Uterus (tissue), 4 donors: ENCODE measurements around the gene ZP1. TPM values are rescaled to one million over a fixed set of nuclear protein-coding genes. Genes with fewer than 3 reads are reported as not detected.
A peak's percentile ranks its signal among the peaks of the same experiment; 100 is the strongest.

Experiments used
- DNase-seq, 2 donors: peaks; one replicate each; pipeline ENCODE4 v3.0.0-alpha.2; 2019 to 2020
- H3K27ac ChIP-seq, 2 donors: fragments of 200-600 bp; sonication (generic); 1 replicate in 1 of 2; 2 replicates in 1 of 2; pipeline ENCODE4 v1.5.1; 2016 to 2018
- H3K27me3 ChIP-seq, 2 donors: fragments of 200-600 bp; sonication (generic); one replicate each; pipeline ENCODE4 v1.5.1; 2018 to 2019; ENCODE audit warnings: control low read depth in 1 of 2
- H3K36me3 ChIP-seq, 2 donors: fragments of 200-600 bp; sonication (generic); one replicate each; pipeline ENCODE4 v1.5.1; 2019; ENCODE audit warnings: control low read depth in 1 of 2
- H3K4me1 ChIP-seq, 2 donors: fragments of 200-600 bp; sonication (generic); one replicate each; pipeline ENCODE4 v1.5.1; 2018 to 2019; ENCODE audit warnings: control low read depth in 1 of 2
- H3K4me3 ChIP-seq, 2 donors: fragments of 200-600 bp; sonication (generic); 1 replicate in 1 of 2; 2 replicates in 1 of 2; pipeline ENCODE4 v1.5.1; 2018 to 2019; ENCODE audit warnings: mild to moderate bottlenecking in 1 of 2
- H3K9me3 ChIP-seq, 2 donors: fragments of 200-600 bp; sonication (generic); one replicate each; pipeline ENCODE4 v1.5.1; 2019; ENCODE audit warnings: control low read depth in 1 of 2
- POLR2A ChIP-seq, 2 donors: fragments of 450-650 bp; IDR thresholded peaks; one replicate each; pipeline ENCODE4 v1.6.1; 2016; ENCODE audit warnings: antibody characterized with exemption in 2 of 2, mild to moderate bottlenecking in 1 of 2, moderate library complexity in 1 of 2
- intact Hi-C: fragments of 100-400 bp; cut with DNase I; formaldehyde crosslinking; loops from one replicate; pipeline ENCODE4 v1.15.1; 2023; ENCODE audit warnings: low total_unique reads
- total RNA-seq, 4 donors: library from RNA; depleted of rRNA in 3 of 4; stranded (reverse); fragments of >200 nt in 3 of 4; gene quantifications; one replicate each; pipeline versions ENCODE4 v1.1.0 to v1.2.4, GENCODE V29; 2014 to 2023
- TF ChIP-seq, protein P1 (sequence below), 4 experiments: fragments of 200-600 bp in 2 of 4; fragments of 450-650 bp in 2 of 4; sonication (generic) in 2 of 4; IDR thresholded peaks; one replicate each; pipeline ENCODE4 v1.5.1; 2016 to 2019; ENCODE audit warnings: antibody characterized with exemption in 4 of 4, mild to moderate bottlenecking in 2 of 4, moderate library complexity in 1 of 4
- donor health status: DM: yes; HTN: yes; CAD: no.

The ZP1 gene
- total RNA-seq, 4 donors from 2014 or later = not detected

DNA sequence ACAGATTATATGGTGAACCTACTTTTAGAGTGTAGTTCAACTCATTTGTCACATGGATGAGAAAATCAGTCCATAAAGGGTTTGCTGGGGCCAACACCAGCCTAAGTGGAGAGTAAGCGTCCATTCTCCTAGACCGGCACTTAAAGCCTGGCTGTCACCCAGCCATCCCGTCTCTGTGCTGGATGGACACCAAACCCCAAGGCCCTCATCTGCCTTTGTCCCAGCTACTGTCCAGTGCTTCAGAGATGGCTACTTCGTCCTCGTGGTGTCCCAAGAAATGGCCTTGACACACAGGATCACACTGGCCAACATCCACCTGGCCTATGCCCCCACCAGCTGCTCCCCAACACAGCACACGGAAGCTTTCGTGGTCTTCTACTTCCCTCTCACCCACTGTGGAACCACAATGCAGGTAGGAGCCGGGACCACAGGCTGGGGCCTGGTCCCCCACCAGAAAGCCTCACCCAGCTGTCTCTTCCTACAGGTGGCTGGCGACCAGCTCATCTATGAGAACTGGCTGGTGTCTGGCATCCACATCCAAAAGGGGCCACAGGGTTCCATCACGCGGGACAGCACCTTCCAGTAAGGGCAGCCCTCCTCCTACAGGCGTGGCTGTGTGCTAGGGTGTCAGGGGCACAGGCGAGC, 3.5 kb downstream of the ZP1 start:
- Histone ChIP-seq H3K27ac (no peak overlapping the region), H3K4me3 (no peak overlapping the region), H3K27me3 (no peaks in the 10 kb centered on the region), H3K36me3 (no peaks in the 10 kb centered on the region), H3K4me1 (no peaks in the 10 kb centered on the region), H3K9me3 (no peaks in the 10 kb centered on the region)
- DNase-seq = peak in 1 of 2 donors; percentile 11
- TF ChIP-seq POLR2A (IDR thresholded peaks at IDR 0.05) = no peak
- TF ChIP-seq, protein P1, sequence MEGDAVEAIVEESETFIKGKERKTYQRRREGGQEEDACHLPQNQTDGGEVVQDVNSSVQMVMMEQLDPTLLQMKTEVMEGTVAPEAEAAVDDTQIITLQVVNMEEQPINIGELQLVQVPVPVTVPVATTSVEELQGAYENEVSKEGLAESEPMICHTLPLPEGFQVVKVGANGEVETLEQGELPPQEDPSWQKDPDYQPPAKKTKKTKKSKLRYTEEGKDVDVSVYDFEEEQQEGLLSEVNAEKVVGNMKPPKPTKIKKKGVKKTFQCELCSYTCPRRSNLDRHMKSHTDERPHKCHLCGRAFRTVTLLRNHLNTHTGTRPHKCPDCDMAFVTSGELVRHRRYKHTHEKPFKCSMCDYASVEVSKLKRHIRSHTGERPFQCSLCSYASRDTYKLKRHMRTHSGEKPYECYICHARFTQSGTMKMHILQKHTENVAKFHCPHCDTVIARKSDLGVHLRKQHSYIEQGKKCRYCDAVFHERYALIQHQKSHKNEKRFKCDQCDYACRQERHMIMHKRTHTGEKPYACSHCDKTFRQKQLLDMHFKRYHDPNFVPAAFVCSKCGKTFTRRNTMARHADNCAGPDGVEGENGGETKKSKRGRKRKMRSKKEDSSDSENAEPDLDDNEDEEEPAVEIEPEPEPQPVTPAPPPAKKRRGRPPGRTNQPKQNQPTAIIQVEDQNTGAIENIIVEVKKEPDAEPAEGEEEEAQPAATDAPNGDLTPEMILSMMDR (IDR thresholded peaks at IDR 0.05) = no peak
- intact Hi-C loops = no loop called here

DNA sequence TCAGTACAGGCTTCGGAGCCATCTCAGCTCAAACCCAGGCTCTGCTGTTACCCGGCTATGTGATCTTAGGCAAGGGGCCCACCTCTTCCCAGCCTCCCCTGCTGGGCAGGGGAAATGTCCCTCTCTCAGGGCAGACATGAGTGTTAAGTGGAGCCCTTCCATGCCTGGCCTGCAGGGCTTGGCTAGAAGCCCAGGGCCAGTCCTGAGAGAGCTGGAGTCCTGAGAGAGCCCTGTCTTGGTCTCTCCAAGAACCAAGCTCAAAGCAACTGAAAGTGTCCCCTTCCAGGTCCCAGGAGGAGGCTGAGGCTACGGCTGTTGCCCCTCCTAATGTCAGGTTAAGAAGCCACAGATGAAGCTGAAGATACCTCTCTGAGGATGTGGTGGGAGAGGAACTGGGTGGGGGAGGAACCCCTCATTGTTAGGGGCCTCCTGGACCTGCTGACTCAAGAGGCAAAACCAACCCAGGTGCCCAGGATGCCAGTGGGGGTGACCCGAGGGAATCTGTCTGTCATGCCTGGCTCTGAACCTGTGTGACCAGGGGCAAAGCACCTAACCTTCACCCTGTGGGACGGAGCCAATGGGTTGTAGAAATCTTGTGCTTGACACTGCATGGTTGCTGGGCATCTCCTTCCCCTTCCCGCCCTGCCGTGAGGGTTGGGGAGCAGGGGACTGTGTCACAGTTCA, 4.2 kb downstream of the ZP1 start:
- H3K4me3 ChIP-seq = no peak overlapping the region
- H3K36me3 ChIP-seq = no peaks in the 10 kb centered on the region
- intact Hi-C loops = no loop called here
- TF ChIP-seq POLR2A (IDR thresholded peaks at IDR 0.05) = no peak
- TF ChIP-seq, protein P1 (IDR thresholded peaks at IDR 0.05) = no peak
- H3K27me3 ChIP-seq = no peaks in the 10 kb centered on the region
- H3K4me1 ChIP-seq = no peaks in the 10 kb centered on the region
- H3K9me3 ChIP-seq = no peaks in the 10 kb centered on the region
- DNase-seq = peak in 1 of 2 donors; percentile 14
- no peak overlapping the region for H3K27ac ChIP-seq

DNA sequence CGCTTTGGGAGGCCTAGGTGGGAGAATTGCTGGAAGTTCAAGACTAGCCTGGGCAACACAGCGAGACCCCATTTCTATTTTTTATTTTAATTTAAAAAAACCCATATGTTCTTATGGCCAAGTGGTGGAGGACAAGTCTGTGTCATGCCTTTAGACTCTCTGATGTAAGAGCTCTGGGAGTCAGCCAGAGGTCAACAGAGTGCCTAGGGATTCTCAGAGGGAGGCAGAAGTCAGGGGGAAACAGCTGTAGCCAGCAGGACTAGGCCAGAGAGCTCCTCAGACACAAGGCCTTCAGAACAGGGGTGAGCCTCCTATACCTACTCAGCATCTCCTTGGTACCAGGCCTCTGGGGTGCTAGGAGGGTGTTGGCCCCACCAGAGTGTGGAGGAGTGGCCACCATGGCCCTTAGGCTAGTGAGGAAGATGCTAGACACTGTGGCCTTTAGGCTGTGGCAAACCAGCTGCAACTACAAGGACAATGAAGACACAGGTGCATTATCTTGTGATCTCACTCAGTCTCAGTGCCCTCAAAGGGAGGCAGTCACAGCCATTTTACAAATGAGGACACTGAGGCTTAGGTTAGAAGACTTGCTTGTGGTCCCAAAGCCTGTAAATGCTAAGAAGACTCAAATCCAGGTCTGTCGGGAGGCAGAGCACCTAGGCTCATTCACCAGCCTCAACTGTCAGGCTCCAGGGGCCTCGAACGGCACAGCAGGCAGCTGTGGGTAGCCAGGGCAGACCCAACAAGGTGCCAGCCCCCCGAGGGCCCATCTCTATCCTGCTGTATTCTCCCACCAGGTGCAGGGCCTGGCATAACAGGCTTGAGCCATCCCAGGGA, 5.0 kb downstream of the ZP1 start:
- no peaks in the 10 kb centered on the region for H3K9me3 ChIP-seq
- H3K36me3 ChIP-seq = no peaks in the 10 kb centered on the region
- H3K27ac ChIP-seq = no peak overlapping the region
- no peaks in the 10 kb centered on the region for H3K27me3 ChIP-seq
- intact Hi-C loops = no loop called here
- H3K4me3 ChIP-seq = no peak overlapping the region
- TF ChIP-seq POLR2A (IDR thresholded peaks at IDR 0.05) = no peak
- TF ChIP-seq, protein P1 (IDR thresholded peaks at IDR 0.05) = no peak
- H3K4me1 ChIP-seq = no peaks in the 10 kb centered on the region
- peak in 1 of 2 donors; percentile 54 for DNase-seq

DNA sequence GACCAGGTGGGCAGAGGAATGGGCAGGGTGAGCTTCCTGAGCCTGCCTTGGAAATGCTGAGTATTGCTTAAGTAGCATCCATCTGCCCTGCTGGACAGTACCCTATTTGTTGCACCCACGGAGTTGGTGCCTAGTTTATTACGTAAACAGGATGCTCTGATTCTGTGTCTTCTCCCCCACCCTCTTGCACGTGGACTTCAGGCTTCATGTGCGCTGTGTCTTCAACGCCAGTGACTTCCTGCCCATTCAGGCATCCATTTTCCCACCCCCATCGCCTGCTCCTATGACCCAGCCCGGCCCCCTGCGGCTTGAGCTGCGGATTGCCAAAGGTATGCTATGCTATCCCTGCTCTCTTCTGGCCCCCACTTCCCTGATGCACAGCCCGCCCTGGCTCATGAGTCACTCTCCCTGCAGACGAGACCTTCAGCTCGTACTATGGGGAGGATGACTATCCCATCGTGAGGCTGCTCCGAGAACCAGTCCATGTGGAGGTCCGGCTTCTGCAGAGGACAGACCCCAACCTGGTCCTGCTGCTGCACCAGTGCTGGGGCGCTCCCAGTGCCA, 5.7 kb downstream of the ZP1 start:
- no peaks in the 10 kb centered on the region for H3K9me3 ChIP-seq
- TF ChIP-seq POLR2A (IDR thresholded peaks at IDR 0.05) = no peak
- TF ChIP-seq, protein P1 (IDR thresholded peaks at IDR 0.05) = no peak
- no peak overlapping the region for H3K27ac ChIP-seq
- no peak overlapping the region for H3K4me3 ChIP-seq
- no peaks in the 10 kb centered on the region for H3K27me3 ChIP-seq
- DNase-seq = peak in 1 of 2 donors; percentile 11
- H3K36me3 ChIP-seq = no peaks in the 10 kb centered on the region
- intact Hi-C loops = no loop called here
- no peaks in the 10 kb centered on the region for H3K4me1 ChIP-seq
